ENCODE measurements around the gene BRME1.

DNA sequence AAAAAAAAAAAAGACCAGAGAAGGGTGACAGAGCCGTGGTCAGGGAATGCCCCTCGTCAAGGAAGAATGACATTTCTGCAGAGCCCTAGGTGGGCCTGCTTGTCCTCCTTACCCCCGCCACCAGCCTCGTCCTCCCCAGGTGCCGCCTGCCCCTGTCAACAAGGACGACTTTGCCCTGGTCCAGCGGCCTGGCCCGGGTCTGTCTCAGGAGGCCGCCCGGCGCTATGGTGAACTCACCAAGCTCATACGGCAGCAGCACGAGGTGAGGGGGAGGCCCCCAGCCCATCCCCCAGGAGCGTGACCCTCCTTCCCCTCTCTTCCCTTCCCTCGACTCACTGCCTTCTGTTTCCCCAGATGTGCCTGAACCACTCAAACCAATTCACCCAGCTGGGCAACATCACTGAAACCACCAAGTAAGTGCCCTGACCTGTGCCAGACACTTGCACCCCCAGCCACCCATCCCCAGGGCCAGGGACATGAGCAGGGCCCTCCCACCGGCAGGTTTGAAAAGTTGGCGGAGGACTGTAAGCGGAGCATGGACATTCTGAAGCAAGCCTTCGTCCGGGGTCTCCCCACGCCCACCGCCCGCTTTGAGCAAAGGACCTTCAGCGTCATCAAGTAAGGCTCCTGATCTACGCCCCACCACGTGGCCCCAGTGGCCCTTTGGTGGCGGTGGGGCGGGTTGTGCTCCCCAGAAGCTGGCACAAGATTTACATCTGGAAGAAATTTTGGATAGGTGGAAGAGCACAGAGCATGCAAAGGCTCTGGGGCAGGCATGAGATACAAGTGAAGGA lies 17.5 kb upstream of the BRME1 start:
- TF ChIP-seq POLR2A (IDR thresholded peaks at IDR 0.05; ENCODE audit: low read depth, low read length) (no peak), POLR2AphosphoS5 (IDR thresholded peaks at IDR 0.05; ENCODE audit: low read depth, low read length) (no peak), TAF1 (IDR thresholded peaks at IDR 0.05; ENCODE audit: borderline replicate concordance, low read depth, low read length) (no peak)

All from GM12892 (cell line).